ENCODE results near the gene ZFAND4. TPM values are rescaled to one million over a fixed set of nuclear protein-coding genes. Genes with fewer than 3 reads are reported as not detected.

ZFAND4 gene
- total and polyA plus RNA-seq, 9 of the 15 experiments (the other 6 are each of a cell fraction or from before 2014, with no cell fraction given), result 0.42 to 3.0 (median 1.5) TPM

- TF ChIP-seq TSHZ1 (CRISPR knock-in tag; IDR thresholded peaks at IDR 0.05) (peak; percentile 63; the same call in 1 of the 2 replicates), KHSRP (IDR thresholded peaks at IDR 0.05) (no peak), DIDO1 (tag; IDR thresholded peaks at IDR 0.05; ENCODE audit: low read depth) (peak; percentile 73; the same call in 1 of the 2 replicates), YY1 (IDR thresholded peaks at IDR 0.05; ENCODE audit: borderline replicate concordance in 1 of 3, control insufficient read depth in 1 of 3, extremely low read depth in 1 of 3, insufficient read depth in 3 of 3, insufficient read length in 1 of 3, insufficient replicate concordance in 2 of 3, low read depth in 1 of 3, low read length in 2 of 3) (peak in 2 of 3 experiments; percentile 52 to 63), ZBTB26 (CRISPR knock-in tag; IDR thresholded peaks at IDR 0.05) (no peak), NONO (IDR thresholded peaks at IDR 0.05; ENCODE audit: low read depth in 2 of 2, low read length in 1 of 2) (peak in 1 of 2 experiments; percentile 80; a peak in 2 of 4 replicates), ZNF740 (CRISPR knock-in tag; IDR thresholded peaks at IDR 0.05) (peak; percentile 80), ZNF740 (tag; IDR thresholded peaks at IDR 0.05) (peak in 1 of 2 experiments; percentile 58; a peak in 1 of 4 replicates), YBX1 (IDR thresholded peaks at IDR 0.05) (no peak), NFIC (IDR thresholded peaks at IDR 0.05) (peak; percentile 32; the same call in 1 of the 2 replicates), CCNT2 (IDR thresholded peaks at IDR 0.05; ENCODE audit: borderline replicate concordance, extremely low read depth, insufficient read length, low read depth, low read length) (peak; percentile 93), TAF1 (IDR thresholded peaks at IDR 0.05; ENCODE audit: control insufficient read depth, extremely low read depth, insufficient read depth, low read length, severe bottlenecking) (peak; percentile 52), HCFC1 (IDR thresholded peaks at IDR 0.05; ENCODE audit: low read depth, low read length) (peak; percentile 80), STAT5A (IDR thresholded peaks at IDR 0.05; ENCODE audit: borderline replicate concordance, low read length) (peak; percentile 32; the same call in 1 of the 2 replicates), PREB (CRISPR knock-in tag; IDR thresholded peaks at IDR 0.05) (no peak), RBM39 (optimal IDR thresholded peaks at IDR 0.05; ENCODE audit: low read depth, low read length) (no peak), ZC3H4 (CRISPR knock-in tag; IDR thresholded peaks at IDR 0.05; ENCODE audit: borderline replicate concordance) (no peak), BRD4 (IDR thresholded peaks at IDR 0.05) (no peak), CXXC5 (CRISPR knock-in tag; IDR thresholded peaks at IDR 0.05) (peak; percentile 99)
Observed at GRCh38 chr10:45594276-45595157, 78.1 kb downstream of the ZFAND4 start (continued).
